GM18526 (cell line): Measurements from ENCODE around the gene A4GALT.

Experiments used
- POLR2A ChIP-seq: IDR thresholded peaks from 3 replicates; pipeline ENCODE4 v1.6.1; 2011; ENCODE audit not compliant: insufficient read length; ENCODE audit errors: extremely low read depth

Gene A4GALT

GRCh38 chr22:42714308-42714707 lies 6.4 kb downstream of the A4GALT start:
- TF ChIP-seq POLR2A = no peak

- TF ChIP-seq POLR2A = no peak
These were observed 8.5 kb downstream of the A4GALT start for GRCh38 chr22:42711895-42712837.

GRCh38 chr22:42711281-42711731 lies 9.4 kb downstream of the A4GALT start:
- TF ChIP-seq POLR2A = no peak

GRCh38 chr22:42708417-42708816 lies 12.3 kb downstream of the A4GALT start:
- TF ChIP-seq POLR2A = no peak

GRCh38 chr22:42707496-42707895 lies 13.2 kb downstream of the A4GALT start:
- TF ChIP-seq POLR2A = no peak

- no peak for TF ChIP-seq POLR2A
These were observed 15.8 kb downstream of the A4GALT start for GRCh38 chr22:42704896-42705295.

- TF ChIP-seq POLR2A = no peak
These were observed 18.0 kb downstream of the A4GALT start for GRCh38 chr22:42702675-42703074.

- no peak for TF ChIP-seq POLR2A
These were observed 19.0 kb downstream of the A4GALT start for GRCh38 chr22:42701694-42702093.

GRCh38 chr22:42700901-42701300 lies 19.8 kb downstream of the A4GALT start:
- TF ChIP-seq POLR2A = no peak

GRCh38 chr22:42700355-42700754 lies 20.3 kb downstream of the A4GALT start:
- TF ChIP-seq POLR2A = no peak

GRCh38 chr22:42699976-42700352 lies 20.7 kb downstream of the A4GALT start:
- no peak for TF ChIP-seq POLR2A

- TF ChIP-seq POLR2A = no peak
These were observed 21.2 kb downstream of the A4GALT start for GRCh38 chr22:42699281-42699975.

GRCh38 chr22:42697542-42698013 lies 23.1 kb downstream of the A4GALT start:
- no peak for TF ChIP-seq POLR2A

GRCh38 chr22:42696331-42696967 lies 24.2 kb downstream of the A4GALT start:
- no peak for TF ChIP-seq POLR2A

GRCh38 chr22:42695294-42695693 lies 25.4 kb downstream of the A4GALT start:
- no peak for TF ChIP-seq POLR2A
